Neutrophil (primary cell): ENCODE data around the gene TSPAN5.

ENCODE experiments used
- H3K27ac ChIP-seq: fragments of 200-600 bp; sonication (generic); 2 replicates; pipeline ENCODE4 v1.5.1; 2016; ENCODE audit warnings: mild to moderate bottlenecking, moderate library complexity
- H3K27me3 ChIP-seq: fragments of 200-600 bp; sonication (generic); 2 replicates; pipeline ENCODE4 v1.6.0; 2016; ENCODE audit warnings: mild to moderate bottlenecking
- H3K36me3 ChIP-seq: fragments of 200-600 bp; sonication (generic); 2 replicates; pipeline ENCODE4 v1.5.1; 2017
- H3K4me1 ChIP-seq, 2 experiments: fragments of 200-600 bp in 1 of 2; sonication (generic) in 1 of 2; 1 replicate in 1 of 2; 2 replicates in 1 of 2; pipeline versions ENCODE4 v1.5.1 to v1.6.1; 2013 to 2016; ENCODE audit warnings: low read depth in 1 of 2, low read length in 1 of 2, mild to moderate bottlenecking in 1 of 2, moderate library complexity in 1 of 2; ENCODE audit not compliant: control insufficient read depth in 1 of 2, insufficient read depth in 1 of 2
- H3K4me3 ChIP-seq, 2 experiments: fragments of 200-600 bp in 1 of 2; sonication (generic) in 1 of 2; 1 replicate in 1 of 2; 2 replicates in 1 of 2; pipeline ENCODE4 v1.5.1; 2013 to 2016; ENCODE audit warnings: low read depth in 1 of 2, low read length in 1 of 2, mild to moderate bottlenecking in 1 of 2, moderate library complexity in 1 of 2
- H3K9me3 ChIP-seq: fragments of 200-600 bp; sonication (generic); 2 replicates; pipeline ENCODE4 v1.5.1; 2016
- CTCF ChIP-seq: fragments of 200-600 bp; sonication (generic); IDR thresholded peaks from 2 replicates; pipeline ENCODE4 v1.5.1; 2016; ENCODE audit warnings: antibody characterized with exemption

TSPAN5 gene

GRCh38 chr4:98498774-98499173 is 159.6 kb downstream of the TSPAN5 start:
- no peak for TF ChIP-seq CTCF
- no peak overlapping the region for H3K4me3 ChIP-seq
- no peak overlapping the region for H3K27ac ChIP-seq
- H3K9me3 ChIP-seq, result no peaks in the 10 kb centered on the region
- no peaks in the 10 kb centered on the region for H3K27me3 ChIP-seq
- no peaks in the 10 kb centered on the region for H3K36me3 ChIP-seq
- H3K4me1 ChIP-seq, result no peaks in the 10 kb centered on the region

GRCh38 chr4:98496152-98496845 is 162.1 kb downstream of the TSPAN5 start:
- no peaks in the 10 kb centered on the region for H3K27me3 ChIP-seq
- H3K9me3 ChIP-seq, result no peaks in the 10 kb centered on the region
- H3K4me3 ChIP-seq, result no peak overlapping the region
- no peaks in the 10 kb centered on the region for H3K4me1 ChIP-seq
- no peaks in the 10 kb centered on the region for H3K36me3 ChIP-seq
- no peak for TF ChIP-seq CTCF
- no peak overlapping the region for H3K27ac ChIP-seq

- Histone ChIP-seq H3K27me3 (no peaks in the 10 kb centered on the region), H3K36me3 (no peaks in the 10 kb centered on the region), H3K27ac (no peak overlapping the region), H3K9me3 (no peaks in the 10 kb centered on the region), H3K4me3 (no peak overlapping the region), H3K4me1 (no peaks in the 10 kb centered on the region)
- TF ChIP-seq CTCF, result no peak
These were observed 165.1 kb downstream of the TSPAN5 start for GRCh38 chr4:98493296-98493695.

- H3K27me3 ChIP-seq, result no peaks in the 10 kb centered on the region
- H3K27ac ChIP-seq, result no peak overlapping the region
- no peaks in the 10 kb centered on the region for H3K4me1 ChIP-seq
- no peaks in the 10 kb centered on the region for H3K36me3 ChIP-seq
- no peak for TF ChIP-seq CTCF
- no peak overlapping the region for H3K4me3 ChIP-seq
- no peaks in the 10 kb centered on the region for H3K9me3 ChIP-seq
These were observed 166.4 kb downstream of the TSPAN5 start for GRCh38 chr4:98491899-98492559.

GRCh38 chr4:98490251-98490650 is 168.2 kb downstream of the TSPAN5 start:
- Histone ChIP-seq H3K4me1 (no peaks in the 10 kb centered on the region), H3K36me3 (no peaks in the 10 kb centered on the region), H3K4me3 (no peak overlapping the region), H3K9me3 (no peaks in the 10 kb centered on the region), H3K27ac (no peak overlapping the region), H3K27me3 (no peaks in the 10 kb centered on the region)
- no peak for TF ChIP-seq CTCF
